IPS-15b (cell line): ENCODE results near the gene PKLR.

Source experiments
- H3K27me3 ChIP-seq: one replicate; pipeline ENCODE4 v1.6.1; 2013; ENCODE audit warnings: low read length; ENCODE audit not compliant: control insufficient read depth, insufficient read depth
- H3K36me3 ChIP-seq: one replicate; pipeline ENCODE4 v1.6.1; 2013; ENCODE audit warnings: low read length; ENCODE audit not compliant: control insufficient read depth, insufficient read depth
- H3K4me1 ChIP-seq: one replicate; pipeline ENCODE4 v1.6.1; 2013; ENCODE audit warnings: mild to moderate bottlenecking, low read length; ENCODE audit not compliant: control insufficient read depth, insufficient read depth
- H3K4me3 ChIP-seq: one replicate; pipeline ENCODE4 v1.5.1; 2013; ENCODE audit warnings: low read depth, low read length
- H3K9ac ChIP-seq: one replicate; pipeline ENCODE4 v1.6.1; 2013; ENCODE audit warnings: low read depth, mild to moderate bottlenecking, low read length
- H3K9me3 ChIP-seq: one replicate; pipeline ENCODE4 v1.6.1; 2013; ENCODE audit warnings: mild to moderate bottlenecking, low read length; ENCODE audit not compliant: control insufficient read depth, insufficient read depth

Gene PKLR

DNA sequence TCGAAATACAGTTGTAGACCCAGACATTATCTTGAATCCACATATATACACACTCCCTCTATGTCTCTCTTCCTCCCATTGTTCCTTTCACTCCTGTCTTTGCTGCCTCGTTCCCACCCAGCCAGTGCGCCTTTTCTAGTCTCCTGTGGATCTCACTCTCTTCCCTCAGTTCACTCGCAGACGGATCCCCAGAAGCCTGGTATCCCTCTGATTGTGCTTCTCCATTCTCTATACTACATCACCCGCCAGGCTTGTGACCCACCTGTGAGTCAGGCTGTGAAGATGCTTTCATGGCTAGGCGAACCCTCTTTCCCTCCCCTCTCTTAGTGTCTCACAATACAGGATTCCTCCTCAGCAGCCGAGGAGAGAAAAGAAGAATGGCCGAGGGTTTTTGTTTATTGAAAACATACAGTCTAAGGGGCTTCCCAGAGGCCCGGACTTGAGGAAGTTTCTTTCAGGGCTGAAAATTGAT lies 22.5 kb downstream of the PKLR start:
- Histone ChIP-seq H3K36me3 (no peaks in the 10 kb centered on the region), H3K4me3 (peak overlapping the region; percentile 28), H3K4me1 (peaks cover 12% of the 10 kb centered on the region), H3K9me3 (no peaks in the 10 kb centered on the region), H3K9ac (no peak overlapping the region), H3K27me3 (peaks cover 12% of the 10 kb centered on the region)

DNA sequence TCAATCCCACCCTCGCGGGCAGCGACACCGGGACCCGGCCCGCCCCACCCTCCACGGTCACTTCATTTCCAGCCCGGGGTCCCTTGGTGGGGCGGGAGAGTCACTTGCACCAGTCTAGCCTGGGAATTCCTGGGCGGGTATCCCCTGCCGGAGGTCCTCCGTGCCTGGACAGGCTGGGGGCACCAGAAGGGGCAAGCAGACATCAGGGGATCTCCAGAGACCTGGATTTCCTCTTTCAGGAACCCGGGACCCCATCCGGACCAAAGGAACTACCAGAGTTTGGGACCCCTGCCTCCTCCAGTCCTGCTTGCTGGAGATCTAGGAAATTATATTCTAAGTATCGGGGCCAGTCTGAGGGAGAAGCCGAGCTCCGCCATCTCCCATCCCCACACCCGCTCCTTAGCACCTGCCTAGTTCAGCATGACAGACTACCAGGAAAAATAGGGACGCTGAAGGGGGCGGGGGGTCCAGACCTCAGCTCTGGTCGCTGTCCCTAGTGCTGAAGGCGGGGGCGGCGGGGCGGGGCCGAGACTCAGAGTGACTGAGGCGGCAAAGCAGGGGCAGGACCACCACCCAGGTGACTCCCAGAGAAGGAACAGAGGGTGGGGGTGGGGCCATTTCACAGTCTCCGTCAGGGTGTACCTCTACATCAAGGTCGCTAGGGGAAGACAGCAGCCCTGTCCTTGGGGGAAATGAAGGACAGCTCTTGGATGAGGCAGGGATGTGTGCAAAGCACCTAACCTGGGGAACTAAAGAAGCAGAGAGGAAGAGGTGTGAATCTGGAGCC lies 23.1 kb downstream of the PKLR start:
- no peaks in the 10 kb centered on the region for H3K9me3 ChIP-seq
- H3K4me1 ChIP-seq = peaks cover 12% of the 10 kb centered on the region
- no peak overlapping the region for H3K9ac ChIP-seq
- H3K4me3 ChIP-seq = peak overlapping the region; percentile 88
- peaks cover 12% of the 10 kb centered on the region for H3K27me3 ChIP-seq
- H3K36me3 ChIP-seq = no peaks in the 10 kb centered on the region

DNA sequence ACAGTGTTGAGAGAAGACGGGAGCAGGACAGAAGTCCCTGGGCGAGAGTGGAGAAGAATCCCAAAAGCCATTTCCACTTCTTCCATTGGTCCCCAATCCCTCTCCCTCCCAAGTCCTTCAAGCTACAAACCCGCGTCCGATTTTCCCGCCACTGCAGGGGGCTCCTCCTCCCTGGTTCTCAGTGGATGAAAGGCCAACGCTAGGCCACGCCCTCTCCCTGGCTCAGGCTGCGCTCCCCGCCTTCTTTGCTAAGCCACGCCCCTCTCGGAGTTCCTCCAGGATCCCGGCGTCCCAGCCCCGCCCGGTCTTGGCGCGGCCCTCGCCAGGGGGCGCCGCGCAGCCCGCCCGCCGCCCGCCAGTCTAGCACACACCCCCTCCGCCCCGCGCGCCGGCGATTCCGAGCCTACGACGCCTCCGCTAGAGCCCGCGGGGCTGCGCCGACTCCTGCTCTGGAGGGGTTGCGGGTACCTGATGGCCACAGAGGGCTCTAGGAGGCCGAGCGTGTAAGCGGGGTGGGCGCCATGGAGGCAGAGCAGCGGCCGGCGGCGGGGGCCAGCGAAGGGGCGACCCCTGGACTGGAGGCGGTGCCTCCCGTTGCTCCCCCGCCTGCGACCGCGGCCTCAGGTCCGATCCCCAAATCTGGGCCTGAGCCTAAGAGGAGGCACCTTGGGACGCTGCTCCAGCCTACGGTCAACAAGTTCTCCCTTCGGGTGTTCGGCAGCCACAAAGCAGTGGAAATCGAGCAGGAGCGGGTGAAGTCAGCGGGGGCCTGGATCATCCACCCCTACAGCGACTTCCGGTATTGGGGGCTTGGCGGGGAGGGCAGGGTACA lies 24.0 kb downstream of the PKLR start, which contains the start of gene HCN3:
Gene HCN3 (plus strand): TSS at position 394 of the 832 bp plus-strand sequence. CDS start 128 bp downstream, at position 522.
- no peaks in the 10 kb centered on the region for H3K36me3 ChIP-seq

DNA sequence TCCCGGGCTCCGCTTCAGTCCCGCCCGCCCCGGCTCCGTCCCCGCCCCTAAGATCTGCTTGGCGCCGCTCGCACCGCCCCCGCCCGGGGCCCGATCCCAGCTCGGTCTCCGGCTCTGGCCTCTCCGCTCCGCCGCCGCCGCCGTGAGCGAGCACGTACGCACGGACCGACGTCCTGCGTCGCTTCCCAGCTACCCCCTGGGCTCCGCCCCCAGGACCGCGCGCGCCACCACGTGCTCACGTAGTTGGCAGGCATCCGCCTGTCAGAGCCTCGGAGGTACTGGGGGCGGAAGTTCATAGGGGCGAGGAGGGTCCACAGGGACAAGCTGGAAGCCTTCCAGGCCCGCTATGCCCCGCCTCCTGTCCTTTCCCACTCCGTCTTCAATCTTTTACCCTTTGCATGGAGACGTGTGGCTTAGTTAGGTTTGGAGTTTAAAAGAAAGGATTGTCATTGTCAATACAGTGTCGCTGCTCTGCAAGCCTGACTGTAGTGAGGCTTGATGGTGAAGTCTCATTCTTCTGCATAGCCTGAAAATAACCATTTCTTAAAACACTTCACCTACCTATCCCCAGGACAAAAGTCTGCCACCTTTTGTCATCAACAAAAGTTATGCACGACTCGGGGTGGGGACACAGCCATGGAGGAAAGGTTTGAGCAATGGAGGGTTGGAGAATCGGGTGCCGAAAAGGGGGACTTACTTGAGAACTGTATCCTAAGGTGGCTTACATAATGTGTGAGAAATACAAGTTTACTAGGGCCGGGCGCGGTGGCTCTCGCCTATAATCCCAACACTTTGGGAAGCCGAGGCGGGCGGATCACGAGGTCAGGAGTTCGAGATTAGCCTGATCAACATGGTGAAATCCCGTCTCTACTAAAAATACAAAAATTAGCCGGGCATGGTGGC lies 27.6 kb downstream of the PKLR start, which contains the start of gene CLK2:
Gene CLK2 (minus strand): TSS at position 162 of the 903 bp plus-strand sequence. CDS start 2,527 bp downstream, outside the sequence.
- Histone ChIP-seq H3K4me1 (peaks cover 6% of the 10 kb centered on the region), H3K9ac (peak within 1 kb of the TSS; percentile 72), H3K27me3 (peaks cover 12% of the 10 kb centered on the region), H3K36me3 (peaks cover 19% of the 10 kb centered on the region), H3K4me3 (peak within 1 kb of the TSS; percentile 87), H3K9me3 (no peaks in the 10 kb centered on the region)

More for the DNA sequence above, 24.0 kb downstream of the PKLR start, which contains the start of gene HCN3:
- Histone ChIP-seq H3K9ac (no peak within 1 kb of the TSS), H3K4me3 (peak within 1 kb of the TSS; percentile 88), H3K9me3 (no peaks in the 10 kb centered on the region), H3K4me1 (peaks cover 12% of the 10 kb centered on the region), H3K27me3 (peaks cover 12% of the 10 kb centered on the region)

DNA sequence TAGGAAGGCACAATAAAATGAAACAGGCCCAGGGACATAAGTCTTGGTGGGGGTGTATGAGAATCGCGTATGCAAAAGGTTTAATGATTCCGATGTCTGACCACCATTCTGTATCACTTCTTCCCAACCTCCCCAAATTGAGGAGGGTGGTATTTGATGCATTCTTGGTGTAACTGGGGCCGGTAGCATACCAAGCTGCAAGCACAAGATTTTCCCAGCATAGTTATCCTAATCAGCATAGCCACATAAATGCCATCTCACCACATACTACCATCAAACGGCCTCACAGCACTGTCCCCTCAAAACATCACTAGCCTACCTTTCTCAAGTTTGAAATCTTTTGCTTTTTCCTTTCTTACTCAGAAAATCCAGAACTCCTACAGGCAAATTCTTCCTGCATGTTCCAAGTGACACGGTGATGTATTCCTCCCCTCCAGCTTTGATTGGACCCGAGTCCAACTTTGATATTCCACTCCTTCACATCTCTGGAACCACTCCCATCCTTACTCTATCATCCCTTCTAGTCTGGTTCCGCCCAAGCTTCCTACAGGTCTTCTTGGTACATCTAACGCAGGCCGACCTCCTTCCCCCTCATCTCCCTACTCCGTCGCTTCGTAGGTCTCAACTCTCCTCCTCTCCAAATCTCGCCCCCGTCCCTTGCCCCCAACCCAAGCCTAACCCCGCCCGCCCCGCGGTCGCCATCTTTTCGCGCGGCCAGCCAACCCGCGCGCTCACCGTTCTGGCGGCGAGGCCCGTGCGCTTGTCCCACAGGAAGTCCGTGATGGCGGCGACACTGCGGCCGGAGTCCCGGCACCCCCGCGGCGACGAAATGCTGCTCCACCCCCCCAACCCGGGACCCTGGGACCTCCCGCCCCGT lies 28.5 kb downstream of the PKLR start:
- Histone ChIP-seq H3K9ac (peak overlapping the region; percentile 72), H3K36me3 (peaks cover 28% of the 10 kb centered on the region), H3K4me1 (peaks cover 4% of the 10 kb centered on the region), H3K4me3 (peak overlapping the region; percentile 87), H3K27me3 (peaks cover 12% of the 10 kb centered on the region), H3K9me3 (no peaks in the 10 kb centered on the region)

DNA sequence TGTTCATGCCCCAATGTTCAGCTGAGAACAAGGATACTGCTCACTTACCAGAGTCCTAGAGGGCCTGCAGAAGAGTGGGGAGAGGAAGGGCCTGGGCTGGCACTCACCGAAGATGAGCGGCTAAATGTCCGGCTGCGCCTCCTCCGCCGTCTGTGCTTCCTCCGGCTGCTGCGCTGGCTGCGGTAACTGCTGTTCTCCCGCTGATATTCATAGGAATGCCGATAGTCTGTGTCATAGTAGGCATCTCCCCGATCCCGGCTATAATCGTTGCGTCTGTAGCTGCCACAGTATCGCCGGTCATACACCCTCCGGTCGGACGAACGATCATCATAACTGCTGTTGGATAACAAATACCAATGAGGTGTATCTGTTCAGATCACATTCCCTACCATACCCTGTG lies 31.9 kb downstream of the PKLR start:
- no peak overlapping the region for H3K9ac ChIP-seq
- no peak overlapping the region for H3K4me3 ChIP-seq
- peaks cover 55% of the 10 kb centered on the region for H3K36me3 ChIP-seq
- H3K27me3 ChIP-seq = no peaks in the 10 kb centered on the region
- no peaks in the 10 kb centered on the region for H3K4me1 ChIP-seq
- H3K9me3 ChIP-seq = no peaks in the 10 kb centered on the region

DNA sequence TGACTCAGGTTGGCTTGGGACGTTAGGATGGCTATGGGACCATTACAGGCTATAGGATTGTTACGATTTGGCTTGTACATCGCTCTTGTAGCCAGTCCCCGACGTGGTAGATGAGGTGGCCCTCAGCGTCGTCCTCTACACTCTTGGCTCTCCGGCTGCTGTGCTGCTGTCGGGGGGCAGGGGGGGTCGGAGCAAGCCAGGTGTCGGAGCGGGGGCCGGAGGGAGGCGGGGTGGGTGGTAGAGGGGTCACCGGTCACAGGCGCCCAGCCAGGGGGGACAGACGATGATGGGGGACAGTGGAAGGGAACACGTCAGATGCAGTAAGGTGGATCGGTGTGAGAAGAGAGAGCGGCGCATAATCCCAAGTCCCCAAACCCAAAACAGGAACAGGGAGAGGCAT lies 32.6 kb downstream of the PKLR start:
- Histone ChIP-seq H3K4me3 (no peak overlapping the region), H3K36me3 (peaks cover 63% of the 10 kb centered on the region), H3K9ac (no peak overlapping the region), H3K27me3 (no peaks in the 10 kb centered on the region), H3K9me3 (no peaks in the 10 kb centered on the region), H3K4me1 (no peaks in the 10 kb centered on the region)

DNA sequence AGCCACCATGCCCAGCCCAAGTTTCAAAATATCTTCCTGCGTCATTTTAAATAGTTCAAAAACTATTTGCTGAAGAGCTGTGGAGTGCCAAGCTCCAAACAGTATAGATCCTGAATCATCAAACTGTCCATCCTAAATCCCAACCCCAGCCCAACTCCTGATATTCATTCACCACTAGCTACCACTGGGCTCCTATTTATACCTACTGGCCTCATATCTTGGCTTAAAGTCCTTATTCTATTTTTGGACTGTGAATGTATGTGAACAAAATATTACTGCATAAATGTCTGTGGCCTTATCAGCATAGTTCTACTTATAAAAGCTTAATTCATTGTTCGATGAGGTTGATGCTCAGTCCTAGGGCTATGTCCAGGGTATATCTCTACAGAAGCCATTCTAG lies 33.9 kb downstream of the PKLR start:
- Histone ChIP-seq H3K36me3 (peaks cover 66% of the 10 kb centered on the region), H3K27me3 (no peaks in the 10 kb centered on the region), H3K9ac (no peak overlapping the region), H3K4me3 (no peak overlapping the region), H3K4me1 (no peaks in the 10 kb centered on the region), H3K9me3 (no peaks in the 10 kb centered on the region)

DNA sequence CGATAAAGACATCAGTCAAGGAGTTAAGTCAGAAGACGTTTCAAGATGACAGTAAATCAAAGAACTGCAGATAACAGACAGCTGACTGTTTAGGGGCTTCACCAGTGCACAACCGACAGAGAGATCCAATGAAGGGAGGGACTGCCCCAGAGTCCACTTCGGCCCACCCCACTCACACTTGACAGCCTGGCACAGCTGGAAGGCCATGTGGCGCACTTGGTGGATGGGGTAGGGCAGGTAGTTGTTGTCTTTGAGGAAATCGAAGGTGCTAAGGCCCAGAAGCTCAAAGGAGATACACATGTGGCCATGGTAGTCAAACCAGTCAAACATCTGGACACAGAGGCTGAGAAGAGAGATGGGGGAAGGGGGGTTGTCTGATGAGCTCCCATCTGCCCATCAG lies 34.7 kb downstream of the PKLR start:
- no peaks in the 10 kb centered on the region for H3K9me3 ChIP-seq
- H3K4me3 ChIP-seq = no peak overlapping the region
- H3K36me3 ChIP-seq = peaks cover 66% of the 10 kb centered on the region
- no peaks in the 10 kb centered on the region for H3K27me3 ChIP-seq
- H3K4me1 ChIP-seq = no peaks in the 10 kb centered on the region
- no peak overlapping the region for H3K9ac ChIP-seq

DNA sequence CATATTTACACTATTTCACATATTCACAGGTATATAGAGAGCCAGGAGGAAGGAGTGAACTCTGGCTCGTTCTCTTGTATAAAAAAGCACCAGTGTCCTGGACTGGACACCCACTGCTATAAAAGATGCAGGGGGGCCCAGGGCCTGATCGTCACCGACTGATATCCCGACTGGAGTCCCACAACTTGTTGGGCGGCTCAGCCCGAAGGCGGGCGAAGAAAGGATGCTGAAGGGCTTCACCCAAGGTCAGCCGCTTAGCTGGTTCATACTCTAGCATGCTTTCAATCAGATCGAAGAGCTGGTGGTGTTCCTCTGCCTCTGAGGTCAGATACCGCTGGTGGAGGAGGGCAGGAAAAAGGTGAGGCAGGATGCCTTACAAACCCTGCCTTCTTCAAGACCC lies 38.2 kb downstream of the PKLR start:
- Histone ChIP-seq H3K36me3 (peaks cover 47% of the 10 kb centered on the region), H3K9me3 (no peaks in the 10 kb centered on the region), H3K27me3 (no peaks in the 10 kb centered on the region), H3K4me1 (no peaks in the 10 kb centered on the region), H3K4me3 (no peak overlapping the region), H3K9ac (no peak overlapping the region)
